CD4-positive, alpha-beta T cell treated with Interleukin-12 subunit alpha and Interleukin-12 subunit beta, for 1 hour (primary cell): Measurements from ENCODE around the gene HBA1.
"Not testable (repeated sequence)": the region's sequence is repeated elsewhere in the genome, so short reads cannot be mapped to it uniquely, and the experiment has no call there.

ENCODE experiments used
- DNase-seq: peaks from one replicate; pipeline ENCODE4 v3.0.0-alpha.2; 2020

HBA1 gene

DNA sequence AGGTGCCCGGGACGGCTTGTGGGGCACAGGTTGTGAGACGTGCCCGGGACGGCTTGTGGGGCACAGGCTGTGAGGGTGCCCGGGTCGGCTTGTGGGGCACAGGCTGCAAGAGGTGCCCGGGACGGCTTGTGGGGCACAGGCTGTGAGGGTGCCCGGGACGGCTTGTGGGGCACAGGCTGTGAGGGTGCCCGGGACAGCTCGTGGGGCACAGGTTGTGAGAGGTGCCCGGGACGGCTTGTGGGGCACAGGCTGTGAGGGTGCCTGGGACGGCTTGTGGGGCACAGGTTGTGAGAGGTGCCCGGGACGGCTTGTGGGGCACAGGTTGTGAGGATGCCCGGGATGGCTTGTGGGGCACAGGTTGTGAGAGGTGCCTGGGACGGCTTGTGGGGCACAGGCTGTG is 16.2 kb upstream of the HBA1 start:
- not testable (repeated sequence) for DNase-seq

DNA sequence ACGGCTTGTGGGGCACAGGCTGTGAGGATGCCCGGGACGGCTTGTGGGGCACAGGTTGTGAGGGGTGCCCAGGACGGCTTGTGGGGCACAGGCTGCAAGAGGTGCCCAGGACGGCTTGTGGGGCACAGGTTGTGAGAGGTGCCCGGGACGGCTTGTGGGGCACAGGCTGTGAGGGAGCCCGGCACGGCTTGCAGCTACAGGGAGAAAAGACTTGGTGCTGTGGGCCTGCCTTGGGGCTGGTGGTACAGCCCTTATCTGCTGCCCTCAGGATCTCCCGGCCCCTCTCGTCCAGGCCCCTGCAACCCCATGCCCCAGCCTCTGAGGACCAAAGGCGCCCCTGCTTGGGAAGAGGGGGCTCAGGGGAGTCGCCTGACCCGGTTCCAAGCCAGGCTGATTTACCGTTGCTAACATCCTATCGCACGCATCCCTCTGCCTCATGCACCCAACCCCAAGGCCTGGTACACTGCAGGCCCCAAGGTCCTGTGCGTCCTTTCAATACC is 15.7 kb upstream of the HBA1 start:
- no peak for DNase-seq

GRCh38 chr16:162271-162991 is 14.0 kb upstream of the HBA1 start:
- no peak for DNase-seq

DNA sequence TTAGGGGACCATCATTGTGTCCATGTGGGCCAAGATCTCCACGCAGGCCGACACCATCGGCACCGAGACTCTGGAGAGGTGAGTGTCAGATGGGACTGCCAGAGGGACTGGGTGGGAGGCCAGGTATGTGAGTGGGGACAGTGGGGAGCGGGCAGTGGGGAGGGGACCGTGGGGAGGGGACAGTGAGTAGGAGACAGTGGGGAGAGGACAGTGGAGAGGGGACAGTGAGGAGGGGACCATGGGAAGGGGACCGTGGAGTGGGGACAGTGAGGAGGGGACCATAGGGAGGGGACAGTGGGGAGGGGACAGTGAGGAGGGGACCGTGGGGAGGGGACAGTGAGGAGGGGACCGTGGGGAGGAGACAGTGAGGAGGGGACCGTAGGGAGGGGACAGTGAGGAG is 13.3 kb upstream of the HBA1 start:
- DNase-seq = not testable (repeated sequence)

DNA sequence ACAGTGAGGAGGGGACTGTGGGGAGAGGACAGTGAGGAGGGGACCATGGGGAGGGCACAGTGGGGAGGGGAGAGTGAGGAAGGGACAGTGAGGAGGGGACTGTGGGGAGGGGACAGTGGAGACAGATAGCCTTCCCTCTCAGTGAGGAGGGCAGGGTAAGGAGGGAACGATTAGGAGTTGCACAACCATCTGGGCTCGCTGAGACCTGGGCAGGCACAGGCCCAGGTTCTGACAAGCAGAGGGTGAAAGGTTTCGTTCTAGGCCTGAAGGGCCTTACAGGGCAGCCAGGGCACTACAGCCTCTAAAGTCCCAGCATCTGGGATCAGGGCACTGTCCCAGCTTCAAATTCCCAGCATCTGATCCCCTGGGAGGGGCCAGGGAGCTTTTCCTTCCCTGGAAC is 12.8 kb upstream of the HBA1 start:
- DNase-seq = not testable (repeated sequence)

- DNase-seq = not testable (repeated sequence)
These were observed 12.2 kb upstream of the HBA1 start for GRCh38 chr16:164134-164823.

- no peak for DNase-seq
These were observed 11.5 kb upstream of the HBA1 start for GRCh38 chr16:164827-165538.

DNA sequence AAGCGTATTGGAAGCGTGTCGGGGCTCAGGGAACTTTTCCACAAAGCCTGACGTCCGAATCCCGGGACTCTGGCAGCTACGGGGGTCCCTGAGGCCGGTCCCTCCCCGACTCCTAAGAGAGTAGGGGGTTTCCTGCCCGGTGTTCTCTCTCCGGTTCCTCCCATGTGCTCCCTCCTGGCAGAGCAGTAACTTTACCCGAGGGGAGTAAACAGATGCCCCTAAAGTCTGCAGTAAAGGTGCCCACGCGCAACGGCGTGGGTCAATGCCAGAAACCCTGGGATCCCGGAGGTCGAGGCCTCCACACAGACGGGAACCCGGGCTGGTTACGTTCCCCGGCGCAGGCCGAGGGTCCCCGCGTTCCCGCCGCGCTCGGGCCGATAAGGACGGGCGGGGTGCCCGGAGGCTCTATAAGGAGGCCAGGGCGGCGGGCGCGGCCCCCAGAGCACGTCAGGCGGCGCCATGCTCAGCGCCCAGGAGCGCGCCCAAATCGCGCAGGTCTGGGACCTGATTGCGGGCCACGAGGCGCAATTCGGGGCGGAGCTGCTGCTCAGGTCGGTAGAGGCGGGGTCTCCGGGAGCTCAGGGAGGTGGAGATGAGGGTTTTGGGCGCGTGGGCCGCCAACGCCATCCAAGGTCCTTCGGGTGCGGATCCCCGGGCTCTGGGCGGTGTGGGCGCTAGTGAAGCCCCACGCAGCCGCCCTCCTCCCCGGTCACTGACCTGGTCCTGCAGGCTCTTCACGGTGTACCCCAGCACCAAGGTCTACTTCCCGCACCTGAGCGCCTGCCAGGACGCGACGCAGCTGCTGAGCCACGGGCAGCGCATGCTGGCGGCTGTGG is 10.7 kb upstream of the HBA1 start, which contains the start of gene HBM:
Gene HBM, plus strand, starts transcription at position 440 of the 836 bp plus-strand sequence. Its CDS starts 20 bp downstream, at position 460.
- DNase-seq = no peak

GRCh38 chr16:166375-167121 is 9.9 kb upstream of the HBA1 start:
- no peak for DNase-seq

DNA sequence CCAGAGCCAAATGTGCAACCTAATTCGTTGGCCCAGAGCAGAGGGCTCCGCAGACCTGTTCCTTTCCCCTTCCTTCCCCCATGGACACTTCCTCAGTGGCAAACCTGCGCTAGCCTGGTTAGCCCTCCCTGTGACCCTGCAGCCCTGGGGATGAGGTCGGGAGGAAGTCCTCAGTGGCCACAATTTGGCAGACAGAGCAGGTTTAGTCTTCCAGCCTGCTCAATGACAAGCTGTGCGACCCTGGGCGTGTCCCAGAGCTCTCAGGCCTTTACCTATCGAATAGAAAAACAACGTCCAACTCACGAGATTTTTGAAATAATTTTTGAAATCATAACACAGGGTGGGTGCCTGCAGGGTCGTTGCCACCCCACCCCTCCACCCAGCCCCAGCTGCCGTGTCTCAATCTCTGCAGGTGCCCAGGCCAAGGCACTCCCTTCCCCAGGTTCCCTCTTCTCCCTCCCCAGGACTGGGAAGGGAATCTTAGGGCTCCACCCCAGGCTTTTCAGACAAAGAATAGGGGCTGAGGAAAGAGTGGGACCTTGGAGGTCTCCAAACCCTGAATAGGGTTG is 9.3 kb upstream of the HBA1 start:
- no peak for DNase-seq

DNA sequence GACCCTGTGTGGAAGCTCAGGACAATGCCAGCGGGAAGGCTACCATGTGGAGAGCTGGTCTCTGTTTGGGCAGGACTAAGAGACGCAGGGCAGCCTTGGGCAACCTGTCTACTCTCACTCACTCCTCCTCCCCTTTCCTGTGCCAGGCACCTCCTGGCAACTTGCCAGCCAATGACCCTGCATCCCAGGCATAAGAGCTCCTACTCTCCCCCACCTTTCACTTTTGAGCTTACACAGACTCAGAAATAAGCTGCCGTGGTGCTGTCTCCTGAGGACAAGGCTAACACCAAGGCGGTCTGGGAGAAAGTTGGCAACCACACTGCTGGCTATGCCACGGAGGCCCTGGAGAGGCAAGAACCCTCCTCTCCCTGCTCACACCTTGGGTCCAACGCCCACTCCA is 8.1 kb upstream of the HBA1 start:
- no peak for DNase-seq

DNA sequence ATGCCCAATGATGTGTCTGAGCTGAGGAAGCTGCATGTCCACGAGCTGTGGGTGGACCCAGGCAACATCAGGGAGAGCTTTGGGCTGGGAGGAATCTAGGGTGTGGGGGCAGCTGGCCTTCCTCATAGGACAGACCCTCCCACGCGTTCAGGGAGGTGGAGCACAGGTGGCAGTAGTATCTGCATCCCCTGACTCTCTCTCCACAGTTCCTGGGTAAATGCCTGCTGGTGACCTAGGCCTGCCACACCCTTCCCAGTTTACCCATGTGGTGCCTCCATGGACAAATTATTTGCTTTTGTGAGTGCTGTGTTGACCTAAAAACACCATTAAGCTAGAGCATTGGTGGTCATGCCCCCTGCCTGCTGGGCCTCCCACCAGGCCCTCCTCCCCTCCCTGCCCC is 7.5 kb upstream of the HBA1 start:
- no peak for DNase-seq

DNA sequence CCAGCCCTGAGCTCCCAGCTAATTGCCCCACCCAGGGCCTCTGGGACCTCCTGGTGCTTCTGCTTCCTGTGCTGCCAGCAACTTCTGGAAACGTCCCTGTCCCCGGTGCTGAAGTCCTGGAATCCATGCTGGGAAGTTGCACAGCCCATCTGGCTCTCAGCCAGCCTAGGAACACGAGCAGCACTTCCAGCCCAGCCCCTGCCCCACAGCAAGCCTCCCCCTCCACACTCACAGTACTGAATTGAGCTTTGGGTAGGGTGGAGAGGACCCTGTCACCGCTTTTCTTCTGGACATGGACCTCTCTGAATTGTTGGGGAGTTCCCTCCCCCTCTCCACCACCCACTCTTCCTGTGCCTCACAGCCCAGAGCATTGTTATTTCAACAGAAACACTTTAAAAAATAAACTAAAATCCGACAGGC is 6.4 kb upstream of the HBA1 start:
- DNase-seq = not testable (repeated sequence)

DNA sequence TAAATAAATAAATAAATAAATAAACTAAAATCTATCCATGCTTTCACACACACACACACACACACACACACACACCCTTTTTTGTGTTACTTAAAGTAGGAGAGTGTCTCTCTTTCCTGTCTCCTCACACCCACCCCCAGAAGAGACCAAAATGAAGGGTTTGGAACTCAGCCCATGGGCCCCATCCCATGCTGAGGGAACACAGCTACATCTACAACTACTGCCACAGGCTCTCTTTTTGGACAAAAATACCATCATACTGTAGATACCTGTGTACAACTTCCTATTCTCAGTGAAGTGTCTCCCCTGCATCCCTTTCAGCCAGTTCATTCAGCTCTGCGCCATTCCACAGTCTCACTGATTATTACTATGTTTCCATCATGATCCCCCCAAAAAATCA is 5.7 kb upstream of the HBA1 start:
- no peak for DNase-seq

DNA sequence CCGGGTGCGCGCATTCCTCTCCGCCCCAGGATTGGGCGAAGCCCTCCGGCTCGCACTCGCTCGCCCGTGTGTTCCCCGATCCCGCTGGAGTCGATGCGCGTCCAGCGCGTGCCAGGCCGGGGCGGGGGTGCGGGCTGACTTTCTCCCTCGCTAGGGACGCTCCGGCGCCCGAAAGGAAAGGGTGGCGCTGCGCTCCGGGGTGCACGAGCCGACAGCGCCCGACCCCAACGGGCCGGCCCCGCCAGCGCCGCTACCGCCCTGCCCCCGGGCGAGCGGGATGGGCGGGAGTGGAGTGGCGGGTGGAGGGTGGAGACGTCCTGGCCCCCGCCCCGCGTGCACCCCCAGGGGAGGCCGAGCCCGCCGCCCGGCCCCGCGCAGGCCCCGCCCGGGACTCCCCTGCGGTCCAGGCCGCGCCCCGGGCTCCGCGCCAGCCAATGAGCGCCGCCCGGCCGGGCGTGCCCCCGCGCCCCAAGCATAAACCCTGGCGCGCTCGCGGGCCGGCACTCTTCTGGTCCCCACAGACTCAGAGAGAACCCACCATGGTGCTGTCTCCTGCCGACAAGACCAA is 4.0 kb upstream of the HBA1 start, which contains the start of gene HBA2:
Gene HBA2, plus strand, starts transcription at position 503 of the 568 bp plus-strand sequence. Its CDS starts 37 bp downstream, at position 540.
- not testable (repeated sequence) for DNase-seq

- not testable (repeated sequence) for DNase-seq
These were observed 3.1 kb upstream of the HBA1 start for GRCh38 chr16:173211-173854.

- not testable (repeated sequence) for DNase-seq
These were observed 2.3 kb upstream of the HBA1 start for GRCh38 chr16:173928-174769.

GRCh38 chr16:175011-175949 is 1.2 kb upstream of the HBA1 start:
- DNase-seq = no peak
